ENCODE data around the gene TCEAL1. TPM values are rescaled to one million over a fixed set of nuclear protein-coding genes. Genes with fewer than 3 reads are reported as not detected.

TCEAL1 gene
- total RNA-seq, 1 donor from 2014 or later, result 44.8 TPM

Other genes with a start within 250 kb of the TCEAL1 start
- gene RAB40A, start 109.5 kb upstream of the TCEAL1 start, total RNA-seq, result 0.31 TPM
- gene TCEAL4, start 43.5 kb upstream of the TCEAL1 start, total RNA-seq, result 43.1 TPM
- gene TCEAL3, start 21.0 kb upstream of the TCEAL1 start, total RNA-seq, result 5.8 TPM
- gene MORF4L2, start 57.7 kb downstream of the TCEAL1 start, total RNA-seq, result 311 TPM
- not detected for gene TMEM31, start 81.9 kb downstream of the TCEAL1 start, total RNA-seq
- gene PLP1, start 147.9 kb downstream of the TCEAL1 start, total RNA-seq, result 84.1 TPM
- gene RAB9B, start 203.3 kb downstream of the TCEAL1 start, total RNA-seq, result 36.2 TPM

Measured in tongue (tissue), 1 donor.